Astrocyte (in vitro differentiated cells and primary cell): ENCODE data around the gene SPOPL.

Experiments used
- CTCF ChIP-seq: IDR thresholded peaks from 2 replicates; pipeline ENCODE4 v1.5.1; 2011; ENCODE audit warnings: low read depth, mild to moderate bottlenecking, inconsistent platforms, low read length, moderate library complexity; ENCODE audit not compliant: insufficient read depth
- EZH2 ChIP-seq: IDR thresholded peaks from 2 replicates; pipeline ENCODE4 v1.6.1; 2012; ENCODE audit warnings: mild to moderate bottlenecking, low read length, inconsistent platforms; ENCODE audit not compliant: insufficient read depth

- TF ChIP-seq CTCF (no peak), EZH2 (no peak)
Measured at GRCh38 chr2:138515092-138515491, 13.5 kb downstream of the SPOPL start.
